ENCODE results near the gene CCDC187. TPM values are rescaled to one million over a fixed set of nuclear protein-coding genes. Genes with fewer than 3 reads are reported as not detected.

The CCDC187 gene
- polyA plus RNA-seq, 3 donors from 2014 or later, result not detected

GRCh38 chr9:136299541-136299940 is 4.4 kb downstream of the CCDC187 start:
- no peak overlapping the region for H3K27ac Mint-ChIP-seq
- no peaks in the 10 kb centered on the region for H3K36me3 Mint-ChIP-seq
- no peaks in the 10 kb centered on the region for H3K4me1 Mint-ChIP-seq
- H3K9me3 Mint-ChIP-seq, result no peaks in the 10 kb centered on the region
- H3K27me3 Mint-ChIP-seq (ENCODE audit: low read depth in 3 of 3), result peaks cover 2 to 4% (median 2%) of the 10 kb centered on the region in 3 donors
- no peak overlapping the region for H3K4me3 Mint-ChIP-seq
- no peak for DNase-seq

- H3K4me1 Mint-ChIP-seq, result no peaks in the 10 kb centered on the region
- H3K9me3 Mint-ChIP-seq, result no peaks in the 10 kb centered on the region
- no peaks in the 10 kb centered on the region for H3K36me3 Mint-ChIP-seq
- no peak for DNase-seq
- no peak overlapping the region for H3K27ac Mint-ChIP-seq
- H3K4me3 Mint-ChIP-seq, result no peak overlapping the region
- H3K27me3 Mint-ChIP-seq (ENCODE audit: low read depth in 3 of 3), result peaks cover 2 to 4% (median 2%) of the 10 kb centered on the region in 3 donors
Measured at GRCh38 chr9:136299116-136299515, 4.8 kb downstream of the CCDC187 start.

- Mint-ChIP-seq H3K36me3 (no peaks in the 10 kb centered on the region), H3K9me3 (no peaks in the 10 kb centered on the region), H3K4me3 (no peak overlapping the region), H3K27me3 (ENCODE audit: low read depth in 3 of 3) (peaks cover 2 to 4% (median 2%) of the 10 kb centered on the region in 3 donors), H3K4me1 (no peaks in the 10 kb centered on the region), H3K27ac (no peak overlapping the region)
- no peak for DNase-seq
Measured at GRCh38 chr9:136297766-136298735, 5.8 kb downstream of the CCDC187 start.

GRCh38 chr9:136297016-136297691 is 6.7 kb downstream of the CCDC187 start:
- Mint-ChIP-seq H3K9me3 (no peaks in the 10 kb centered on the region), H3K27ac (no peak overlapping the region), H3K4me1 (no peaks in the 10 kb centered on the region), H3K4me3 (no peak overlapping the region), H3K27me3 (ENCODE audit: low read depth in 3 of 3) (peaks cover 0 to 4% (median 2%) of the 10 kb centered on the region in 3 donors), H3K36me3 (no peaks in the 10 kb centered on the region)
- no peak for DNase-seq

GRCh38 chr9:136296434-136297015 is 7.4 kb downstream of the CCDC187 start:
- Mint-ChIP-seq H3K36me3 (no peaks in the 10 kb centered on the region), H3K9me3 (no peaks in the 10 kb centered on the region), H3K27ac (no peak overlapping the region)

GRCh38 chr9:136295542-136296433 is 8.1 kb downstream of the CCDC187 start:
- Mint-ChIP-seq H3K9me3 (no peaks in the 10 kb centered on the region), H3K27ac (no peak overlapping the region), H3K36me3 (no peaks in the 10 kb centered on the region), H3K27me3 (ENCODE audit: low read depth in 3 of 3) (peaks cover 0 to 2% (median 2%) of the 10 kb centered on the region in 3 donors), H3K4me3 (no peak overlapping the region), H3K4me1 (no peaks in the 10 kb centered on the region)
- DNase-seq, result no peak

More at GRCh38 chr9:136296434-136297015, 7.4 kb downstream of the CCDC187 start:
- Mint-ChIP-seq H3K27me3 (ENCODE audit: low read depth in 3 of 3) (peaks cover 0 to 4% (median 2%) of the 10 kb centered on the region in 3 donors), H3K4me1 (no peaks in the 10 kb centered on the region), H3K4me3 (no peak overlapping the region)
- DNase-seq, result no peak

GRCh38 chr9:136295055-136295454 is 8.8 kb downstream of the CCDC187 start:
- H3K9me3 Mint-ChIP-seq, result no peaks in the 10 kb centered on the region
- no peaks in the 10 kb centered on the region for H3K4me1 Mint-ChIP-seq
- H3K27me3 Mint-ChIP-seq (ENCODE audit: low read depth in 3 of 3), result peaks cover 0 to 2% (median 2%) of the 10 kb centered on the region in 3 donors
- no peak overlapping the region for H3K27ac Mint-ChIP-seq
- no peak for DNase-seq
- H3K36me3 Mint-ChIP-seq, result no peaks in the 10 kb centered on the region
- H3K4me3 Mint-ChIP-seq, result no peak overlapping the region

GRCh38 chr9:136294437-136294836 is 9.5 kb downstream of the CCDC187 start:
- H3K9me3 Mint-ChIP-seq, result no peaks in the 10 kb centered on the region
- no peaks in the 10 kb centered on the region for H3K4me1 Mint-ChIP-seq
- H3K36me3 Mint-ChIP-seq, result no peaks in the 10 kb centered on the region
- DNase-seq, result no peak
- peaks cover 0 to 2% (median 2%) of the 10 kb centered on the region in 3 donors for H3K27me3 Mint-ChIP-seq (ENCODE audit: low read depth in 3 of 3)
- no peak overlapping the region for H3K27ac Mint-ChIP-seq
- no peak overlapping the region for H3K4me3 Mint-ChIP-seq

GRCh38 chr9:136293476-136294077 is 10.3 kb downstream of the CCDC187 start:
- no peaks in the 10 kb centered on the region for H3K9me3 Mint-ChIP-seq
- no peaks in the 10 kb centered on the region for H3K4me1 Mint-ChIP-seq
- peaks cover 0 to 2% (median 0%) of the 10 kb centered on the region in 3 donors for H3K27me3 Mint-ChIP-seq (ENCODE audit: low read depth in 3 of 3)
- H3K36me3 Mint-ChIP-seq, result no peaks in the 10 kb centered on the region
- DNase-seq, result no peak
- H3K4me3 Mint-ChIP-seq, result no peak overlapping the region
- no peak overlapping the region for H3K27ac Mint-ChIP-seq

- Mint-ChIP-seq H3K27me3 (ENCODE audit: low read depth in 3 of 3) (no peaks in the 10 kb centered on the region), H3K4me3 (no peak overlapping the region), H3K36me3 (no peaks in the 10 kb centered on the region), H3K4me1 (no peaks in the 10 kb centered on the region), H3K9me3 (no peaks in the 10 kb centered on the region), H3K27ac (no peak overlapping the region)
- DNase-seq, result no peak
Measured at GRCh38 chr9:136292591-136293448, 11.1 kb downstream of the CCDC187 start.

GRCh38 chr9:136292026-136292538 is 11.8 kb downstream of the CCDC187 start:
- no peaks in the 10 kb centered on the region for H3K27me3 Mint-ChIP-seq (ENCODE audit: low read depth in 3 of 3)

More at GRCh38 chr9:136292026-136292538, 11.8 kb downstream of the CCDC187 start:
- H3K27ac Mint-ChIP-seq, result no peak overlapping the region
- no peak overlapping the region for H3K4me3 Mint-ChIP-seq
- no peaks in the 10 kb centered on the region for H3K4me1 Mint-ChIP-seq
- no peaks in the 10 kb centered on the region for H3K9me3 Mint-ChIP-seq
- no peak for DNase-seq
- H3K36me3 Mint-ChIP-seq, result no peaks in the 10 kb centered on the region
